GM18502 (cell line): ENCODE measurements around the gene PLCB1.

Source experiments
- ATAC-seq: cut with Tn5 transposase; IDR thresholded peaks from one replicate; pipeline ENCODE4 v1.9.1; 2021; ENCODE audit warnings: mild to moderate bottlenecking; ENCODE audit not compliant: unreplicated experiment, poor library complexity

PLCB1 gene

DNA sequence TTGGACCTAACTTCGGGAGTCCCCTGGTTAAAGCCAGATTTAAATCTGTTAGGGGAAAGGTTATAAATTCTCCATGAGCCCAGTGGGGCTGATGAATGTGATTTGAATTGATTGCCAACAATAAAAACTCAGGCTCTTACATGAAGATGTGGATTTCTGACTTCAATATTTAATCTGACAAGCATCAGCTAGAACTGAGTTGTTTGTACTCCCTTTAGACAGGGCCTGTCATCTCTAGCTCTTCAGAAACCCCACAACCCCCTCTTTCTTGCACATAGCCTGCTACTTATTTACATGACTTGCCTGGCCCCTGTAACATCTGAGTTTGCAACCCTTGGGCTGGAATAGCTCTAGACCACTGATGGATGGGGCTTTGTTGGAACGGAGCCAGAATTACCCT lies 745.2 kb downstream of the PLCB1 start:
- no peak for ATAC-seq

GRCh38 chr20:8879669-8880068 lies 747.6 kb downstream of the PLCB1 start:
- no peak for ATAC-seq

DNA sequence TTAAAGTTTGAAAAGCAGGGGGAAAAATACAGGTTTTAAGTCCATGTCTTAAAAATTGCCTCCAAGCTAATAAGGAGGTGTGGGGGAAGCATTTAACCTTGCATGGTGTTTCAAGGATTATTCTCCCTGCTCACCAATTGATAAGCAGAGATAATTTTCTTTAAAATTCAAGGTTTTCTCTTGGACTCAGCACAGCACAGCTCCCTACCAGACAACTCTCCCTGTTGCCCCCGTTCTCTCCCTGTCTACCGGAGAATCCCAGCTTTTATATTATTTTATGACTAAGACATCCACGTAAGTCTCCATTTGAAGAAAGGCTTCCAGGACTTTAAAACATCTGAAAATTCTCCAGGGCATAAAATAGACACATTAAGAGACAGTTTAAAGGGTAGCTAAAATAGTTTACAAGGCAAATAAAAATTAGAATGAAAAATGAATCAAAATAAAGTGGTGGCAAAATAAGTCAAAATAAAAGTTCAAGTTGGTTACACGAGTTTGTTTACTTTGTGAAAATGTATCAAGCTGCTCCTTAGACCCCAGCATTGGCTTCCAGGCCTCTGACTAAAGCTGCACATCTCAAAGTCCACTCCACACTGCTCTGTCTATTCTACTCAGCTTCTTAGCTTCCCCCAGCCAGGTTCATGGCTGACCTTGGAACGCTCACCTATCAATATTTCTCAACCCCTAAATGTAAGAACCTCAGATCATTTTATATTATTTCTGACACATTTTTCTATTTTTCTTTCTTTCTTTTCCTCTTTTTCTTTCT lies 748.2 kb downstream of the PLCB1 start:
- ATAC-seq, result no peak

GRCh38 chr20:8891039-8891438 lies 759.0 kb downstream of the PLCB1 start:
- ATAC-seq, result no peak

DNA sequence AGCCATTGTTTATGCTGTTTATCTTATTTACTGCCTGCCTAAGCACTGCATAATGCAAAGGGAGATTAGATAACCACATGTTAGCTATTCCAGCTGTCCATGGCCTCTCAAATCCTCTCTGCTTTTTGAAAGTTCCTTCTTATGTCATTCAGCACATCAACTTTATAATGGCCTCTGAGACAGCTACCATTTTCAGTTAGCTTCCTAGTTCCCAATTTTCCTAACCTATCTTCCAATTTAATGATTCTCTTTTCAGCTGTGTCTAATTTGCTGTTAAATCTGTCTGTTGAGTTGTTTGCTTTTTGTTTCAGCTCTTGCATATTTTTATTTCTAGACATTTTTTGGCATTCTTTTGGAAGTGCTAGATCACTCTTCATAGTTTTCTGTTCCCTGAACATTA lies 763.4 kb downstream of the PLCB1 start:
- no peak for ATAC-seq

GRCh38 chr20:8898823-8899222 lies 766.8 kb downstream of the PLCB1 start:
- no peak for ATAC-seq

DNA sequence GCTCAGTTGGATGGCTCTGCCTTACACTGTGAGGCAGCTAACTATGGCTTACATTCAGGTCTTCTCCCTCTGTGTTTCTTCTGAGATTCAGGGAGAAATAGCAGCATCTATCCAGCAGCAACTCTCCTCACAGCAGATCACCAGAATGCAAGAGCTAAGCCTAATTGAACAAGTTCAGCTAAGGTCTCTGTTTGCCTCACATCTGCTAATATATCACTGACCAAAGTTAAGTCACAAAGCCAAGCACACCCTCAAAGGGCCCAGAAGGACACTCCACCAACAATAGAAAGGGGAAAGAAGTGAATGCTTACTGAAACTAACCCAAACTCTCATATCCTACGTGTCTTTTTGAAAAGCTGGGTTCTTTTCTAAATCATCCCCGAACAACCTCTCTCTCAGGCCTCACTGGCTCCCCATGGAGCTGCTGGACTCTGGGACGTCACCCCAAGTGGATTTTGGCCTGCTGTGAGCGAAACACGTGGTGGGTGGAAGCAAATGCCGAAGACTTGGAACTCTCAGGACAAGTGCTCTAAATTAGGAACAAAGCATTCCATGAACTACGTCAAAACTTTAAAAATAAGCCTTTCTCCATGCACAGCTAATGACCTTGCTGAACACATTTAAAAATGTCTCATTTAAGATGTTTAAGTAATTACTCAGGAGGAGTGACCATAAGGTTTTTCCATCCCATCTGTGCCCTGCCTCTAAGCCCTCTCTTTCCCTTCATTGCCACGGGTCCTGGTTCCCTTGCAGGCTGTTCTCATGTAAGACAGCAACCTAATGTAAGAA lies 769.4 kb downstream of the PLCB1 start:
- no peak for ATAC-seq

- no peak for ATAC-seq
Measured at GRCh38 chr20:8903655-8904605, 771.9 kb downstream of the PLCB1 start.

- no peak for ATAC-seq
Measured at GRCh38 chr20:8909596-8909995, 777.5 kb downstream of the PLCB1 start.

- ATAC-seq, result no peak
Measured at GRCh38 chr20:8912096-8912495, 780.0 kb downstream of the PLCB1 start.

DNA sequence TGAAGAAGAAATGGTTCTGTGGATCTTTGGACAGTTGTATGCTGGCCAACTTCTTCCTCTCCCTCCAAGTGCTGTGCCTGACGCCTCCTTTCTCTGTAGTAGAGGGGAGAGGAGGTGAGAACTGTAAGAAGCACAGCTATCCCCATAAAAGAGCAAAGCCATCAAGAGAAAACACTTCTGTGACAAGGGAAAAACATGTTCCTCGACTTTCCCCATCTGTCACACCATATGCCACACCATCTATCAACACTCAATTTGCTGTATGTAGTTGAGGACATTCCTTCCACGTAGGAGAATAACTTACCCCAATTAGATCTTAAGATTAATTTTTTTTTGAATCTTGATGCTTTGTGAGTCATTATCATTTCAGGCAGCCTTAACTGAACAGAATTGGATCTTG lies 780.7 kb downstream of the PLCB1 start:
- ATAC-seq, result no peak

DNA sequence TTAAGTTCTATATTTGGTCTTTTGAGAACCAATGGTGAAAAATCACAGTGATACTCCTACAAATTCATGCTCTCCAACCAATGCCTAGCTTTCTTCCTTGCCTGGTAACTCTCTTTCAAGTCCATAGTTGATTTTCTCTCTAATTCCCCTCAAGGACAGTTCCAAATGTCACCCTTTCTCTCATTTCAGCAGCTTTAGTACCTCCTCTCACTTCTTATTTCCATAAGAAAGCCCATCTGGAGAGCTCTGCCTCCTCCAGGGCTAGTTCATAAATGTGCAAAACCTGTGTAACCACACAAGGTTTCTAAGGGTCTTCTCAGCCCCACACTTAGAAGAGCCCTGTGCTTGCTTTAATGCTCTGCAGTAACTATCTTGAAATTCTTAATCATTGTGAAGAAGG lies 781.4 kb downstream of the PLCB1 start:
- no peak for ATAC-seq

DNA sequence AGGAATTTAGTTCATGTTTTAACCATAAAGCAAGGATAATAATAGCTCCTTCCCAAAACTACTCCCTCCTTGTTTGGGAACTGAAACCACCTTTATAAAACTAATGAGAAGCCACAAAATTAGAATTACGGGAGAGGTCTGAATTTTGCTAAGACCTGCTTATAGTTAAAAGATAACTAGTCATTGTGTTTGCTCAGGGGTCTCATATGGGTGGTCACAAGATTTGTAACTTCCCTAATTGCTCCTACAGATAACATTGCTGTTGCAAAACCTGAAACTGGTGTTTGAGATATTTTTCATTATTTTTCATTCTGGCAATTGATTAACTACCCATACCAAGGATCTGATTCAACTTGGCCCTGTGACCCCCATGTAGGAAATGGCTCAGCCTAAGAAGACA lies 782.4 kb downstream of the PLCB1 start:
- no peak for ATAC-seq

- no peak for ATAC-seq
Measured at GRCh38 chr20:8917084-8917483, 785.0 kb downstream of the PLCB1 start.

DNA sequence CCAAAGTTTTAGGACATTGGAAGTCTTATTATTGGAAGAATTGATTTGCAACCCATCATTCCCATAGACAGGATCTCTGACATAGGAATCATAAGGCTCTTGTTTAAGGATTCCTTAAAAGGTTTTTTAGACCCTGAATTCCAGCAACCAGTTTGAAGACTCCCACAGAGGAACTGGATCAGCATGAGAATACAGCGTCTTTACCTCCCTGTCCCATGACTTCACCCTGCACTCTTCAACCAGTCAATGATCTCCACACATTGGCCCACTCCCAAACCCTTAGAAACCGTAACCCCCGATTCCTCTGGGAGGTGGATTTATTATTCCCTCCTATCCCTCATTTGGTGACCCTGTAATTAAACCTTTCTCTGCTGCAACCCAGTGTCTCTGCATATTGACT lies 786.1 kb downstream of the PLCB1 start:
- ATAC-seq, result no peak

DNA sequence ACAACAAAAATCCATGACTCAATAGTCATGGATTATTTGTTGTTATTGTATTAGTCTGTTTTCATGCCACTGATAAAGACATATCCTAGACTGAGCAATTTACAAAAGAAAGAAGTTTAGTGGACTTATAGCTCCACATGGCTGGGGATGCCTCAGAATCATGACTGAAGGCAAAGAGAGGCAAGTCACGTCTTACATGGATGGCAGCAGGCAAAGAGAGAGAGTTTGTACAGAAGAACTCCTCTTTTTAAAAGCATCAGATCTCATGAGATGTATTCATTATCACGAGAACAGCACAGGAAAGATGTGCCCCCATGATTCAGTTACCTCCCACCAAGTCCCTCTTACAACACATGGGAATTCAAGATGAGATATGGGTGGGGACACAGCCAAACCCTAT lies 792.5 kb downstream of the PLCB1 start:
- ATAC-seq, result no peak

DNA sequence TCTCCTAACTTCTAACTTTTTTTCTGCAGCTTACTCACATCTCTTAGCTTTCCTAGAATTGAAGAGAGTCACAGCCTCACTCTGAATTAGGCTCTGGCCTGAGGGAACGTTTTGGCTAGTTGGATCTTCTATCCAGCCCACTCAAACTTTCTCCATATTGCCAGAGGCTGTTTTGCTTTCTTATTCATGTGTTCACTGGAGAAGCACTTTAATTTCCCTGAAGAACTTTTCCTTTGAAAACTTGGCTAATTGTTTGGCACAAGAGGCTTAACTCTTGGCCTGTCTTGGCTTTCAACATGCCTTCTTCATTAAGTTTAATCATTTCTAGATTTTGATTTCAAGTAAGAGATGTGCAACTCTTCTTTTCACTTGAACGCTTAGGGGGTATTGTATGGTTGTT lies 798.7 kb downstream of the PLCB1 start:
- ATAC-seq, result no peak

- no peak for ATAC-seq
Measured at GRCh38 chr20:8932192-8933165, 800.4 kb downstream of the PLCB1 start.

DNA sequence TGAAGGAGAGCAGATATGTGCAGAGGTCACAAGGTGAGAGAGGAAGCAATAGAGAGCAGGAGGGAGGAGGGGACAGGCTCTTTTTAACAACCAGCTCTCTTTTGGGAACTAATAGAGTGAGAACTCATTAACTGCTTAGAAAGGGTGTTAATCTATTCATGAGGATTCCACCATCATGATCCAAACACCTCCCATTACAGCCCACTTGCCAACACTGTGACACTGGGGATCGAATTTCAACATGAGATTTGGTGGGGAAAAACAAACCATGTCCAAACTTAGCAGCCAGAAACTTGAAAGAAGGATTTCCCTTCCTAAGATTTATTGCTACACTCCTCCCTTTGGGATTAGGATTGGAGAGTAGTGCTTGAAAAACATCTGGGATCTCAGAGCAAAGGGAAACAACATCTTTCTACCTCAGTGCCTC lies 801.3 kb downstream of the PLCB1 start:
- ATAC-seq, result no peak

DNA sequence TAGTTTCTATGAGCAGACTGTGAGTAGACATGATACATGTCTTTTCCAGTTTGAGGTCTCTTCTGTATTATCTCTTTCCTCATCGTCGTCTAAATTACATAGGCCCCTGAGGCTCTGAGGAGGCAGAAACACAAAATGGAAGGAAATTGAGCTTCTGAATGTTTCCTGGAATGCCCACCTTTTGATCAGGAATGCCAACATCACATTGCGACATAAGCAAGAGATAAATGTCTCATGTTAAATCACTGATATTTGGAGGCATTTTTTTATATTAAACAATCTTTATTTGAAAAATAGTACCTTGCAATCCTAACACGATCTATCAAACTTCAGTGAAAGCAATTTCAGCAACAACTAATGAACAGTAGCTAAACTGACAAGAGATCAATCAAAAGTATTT lies 802.3 kb downstream of the PLCB1 start:
- ATAC-seq, result no peak
